Hepatocyte (in vitro differentiated cells): ENCODE data around the gene GAPVD1.

Experiments
- EZH2 ChIP-seq: fragments of 200-600 bp; sonication (generic); IDR thresholded peaks from 2 replicates; pipeline ENCODE4 v1.6.1; 2016; ENCODE audit warnings: antibody characterized with exemption, mild to moderate bottlenecking, borderline replicate concordance
- EZH2phosphoT487 ChIP-seq: fragments of 200-600 bp; sonication (generic); IDR thresholded peaks from one replicate; pipeline ENCODE4 v1.6.1; 2018; ENCODE audit warnings: antibody characterized with exemption, mild to moderate bottlenecking, low read depth, moderate library complexity; ENCODE audit not compliant: unreplicated experiment, severe bottlenecking
- TF ChIP-seq, protein P1 (sequence below): fragments of 200-600 bp; sonication (generic); IDR thresholded peaks from 2 replicates; pipeline ENCODE4 v1.5.1; 2016; ENCODE audit warnings: antibody characterized with exemption, mild to moderate bottlenecking; ENCODE audit not compliant: poor library complexity

DNA sequence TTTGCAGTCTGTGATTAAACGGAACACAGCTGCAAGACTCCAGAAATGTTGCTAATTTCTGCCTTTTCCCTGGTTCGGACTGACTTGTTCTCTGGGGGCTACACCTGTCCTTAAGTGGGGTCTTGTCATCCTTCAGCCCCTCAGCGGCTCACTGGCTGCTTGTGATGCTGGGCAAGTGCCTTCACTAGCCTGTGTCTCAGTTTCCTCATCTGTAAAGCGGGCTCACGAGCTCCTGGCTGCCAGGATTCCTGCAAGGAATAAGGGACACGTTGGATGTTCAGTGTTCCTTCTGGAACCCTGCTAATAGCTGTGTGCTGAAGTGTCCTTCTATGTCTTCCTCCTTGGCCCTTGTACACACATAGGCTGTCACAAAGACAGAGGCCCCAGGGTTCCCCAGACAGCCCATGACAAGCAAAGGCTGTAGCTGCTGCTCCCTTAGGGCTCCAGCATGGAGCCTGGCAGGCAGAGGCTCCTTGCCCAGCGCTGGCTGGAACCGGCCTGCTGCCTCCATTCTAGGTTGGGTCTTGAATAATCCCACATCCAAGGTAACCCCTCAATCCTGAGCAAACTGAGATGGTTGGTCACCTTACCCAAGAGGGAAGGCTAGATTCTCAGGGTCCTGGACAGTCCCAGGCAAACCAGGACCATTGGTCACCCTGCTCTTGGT lies 116.1 kb downstream of the GAPVD1 start:
- TF ChIP-seq, protein P1, sequence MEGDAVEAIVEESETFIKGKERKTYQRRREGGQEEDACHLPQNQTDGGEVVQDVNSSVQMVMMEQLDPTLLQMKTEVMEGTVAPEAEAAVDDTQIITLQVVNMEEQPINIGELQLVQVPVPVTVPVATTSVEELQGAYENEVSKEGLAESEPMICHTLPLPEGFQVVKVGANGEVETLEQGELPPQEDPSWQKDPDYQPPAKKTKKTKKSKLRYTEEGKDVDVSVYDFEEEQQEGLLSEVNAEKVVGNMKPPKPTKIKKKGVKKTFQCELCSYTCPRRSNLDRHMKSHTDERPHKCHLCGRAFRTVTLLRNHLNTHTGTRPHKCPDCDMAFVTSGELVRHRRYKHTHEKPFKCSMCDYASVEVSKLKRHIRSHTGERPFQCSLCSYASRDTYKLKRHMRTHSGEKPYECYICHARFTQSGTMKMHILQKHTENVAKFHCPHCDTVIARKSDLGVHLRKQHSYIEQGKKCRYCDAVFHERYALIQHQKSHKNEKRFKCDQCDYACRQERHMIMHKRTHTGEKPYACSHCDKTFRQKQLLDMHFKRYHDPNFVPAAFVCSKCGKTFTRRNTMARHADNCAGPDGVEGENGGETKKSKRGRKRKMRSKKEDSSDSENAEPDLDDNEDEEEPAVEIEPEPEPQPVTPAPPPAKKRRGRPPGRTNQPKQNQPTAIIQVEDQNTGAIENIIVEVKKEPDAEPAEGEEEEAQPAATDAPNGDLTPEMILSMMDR = no peak
- TF ChIP-seq EZH2phosphoT487 (no peak), EZH2 (no peak)
